Endothelial cell of umbilical vein (primary cell): ENCODE data around the gene ZNF24. TPM values are rescaled to one million over a fixed set of nuclear protein-coding genes. Genes with fewer than 3 reads are reported as not detected.
A peak's percentile ranks its signal among the peaks of the same experiment; 100 is the strongest.

Experiments used
- BruUV-seq: library from RNA; stranded (reverse); fragments of 400-500 nt; replicated peaks from 2 replicates; lab custom pipeline; 2021; lab: Mats Ljungman, UMichigan
- CTCF ChIA-PET: fragments of 300-600, 350-600 bp; sonication (Branson Sonifier 250); formaldehyde crosslinking; loops from one replicate; lab custom pipeline; 2021; ENCODE audit warnings: antibody characterized with exemption, inconsistent platforms; lab: Charles Lee
- POLR2A ChIA-PET: fragments of 300-600, 350-600 bp; sonication (Branson Sonifier 250); formaldehyde crosslinking; loops from one replicate; lab custom pipeline; 2021; ENCODE audit warnings: antibody characterized with exemption, inconsistent platforms; lab: Charles Lee
- DNase-seq: peaks from one replicate; pipeline ENCODE4 v3.0.0-alpha.2; 2011; ENCODE audit warnings: low read depth, low spot score
- FAIRE-seq: peaks from 2 replicates; lab custom pipeline; 2011; peaks lifted over from hg19 to GRCh38; lab: Jason Lieb, UNC
- H2AFZ ChIP-seq: 2 replicates; pipeline ENCODE4 v1.6.0; 2012; ENCODE audit warnings: low read depth, low read length, control low read depth, inconsistent platforms
- H3K27ac ChIP-seq: 2 replicates; pipeline ENCODE4 v1.5.1; 2011; ENCODE audit warnings: low read depth, mild to moderate bottlenecking, control low read depth, low read length, moderate library complexity; ENCODE audit not compliant: insufficient read depth
- H3K27me3 ChIP-seq, 2 experiments: 2 replicates each; pipeline versions ENCODE4 v1.6.0 to v1.6.1; 2011; ENCODE audit warnings: low read length in 2 of 2, mixed read lengths in 1 of 2; ENCODE audit not compliant: control insufficient read depth in 2 of 2, insufficient read depth in 2 of 2
- H3K36me3 ChIP-seq, 2 experiments: 2 replicates in 1 of 2; 3 replicates in 1 of 2; pipeline ENCODE4 v1.5.1; 2011; ENCODE audit warnings: low read length in 2 of 2, mild to moderate bottlenecking in 1 of 2, moderate library complexity in 1 of 2; ENCODE audit not compliant: control insufficient read depth in 2 of 2, insufficient read depth in 2 of 2; ENCODE audit errors: extremely low read depth in 1 of 2
- H3K4me1 ChIP-seq: 3 replicates; pipeline ENCODE4 v1.5.1; 2011; ENCODE audit warnings: mild to moderate bottlenecking, low read length; ENCODE audit not compliant: control insufficient read depth, insufficient read depth; ENCODE audit errors: extremely low read depth
- H3K4me2 ChIP-seq: 2 replicates; pipeline ENCODE4 v1.6.1; 2011; ENCODE audit warnings: low read length, control low read depth, mixed read lengths; ENCODE audit not compliant: insufficient read depth
- H3K4me3 ChIP-seq, 3 experiments: fragments of 200-600 bp in 1 of 3; sonication (generic), shearing (Covaris generic) in 1 of 3; replicated peaks in 1 of 3; 2 replicates each; pipeline ENCODE4 v1.5.1; 2011 to 2016; ENCODE audit warnings: control low read depth in 3 of 3, low read length in 3 of 3, mild to moderate bottlenecking in 2 of 3, inconsistent platforms in 1 of 3, low read depth in 1 of 3, moderate library complexity in 1 of 3; ENCODE audit not compliant: insufficient read depth in 1 of 3
- H3K79me2 ChIP-seq: 2 replicates; pipeline ENCODE4 v1.6.0; 2012; ENCODE audit warnings: low read length, inconsistent platforms; ENCODE audit not compliant: control insufficient read depth, insufficient read depth
- H3K9ac ChIP-seq: replicated peaks from 2 replicates; pipeline ENCODE3; 2011; ENCODE audit warnings: low read length, control low read depth; ENCODE audit not compliant: insufficient read depth; ENCODE audit errors: extremely low read depth
- H3K9me1 ChIP-seq: replicated peaks from 3 replicates; pipeline ENCODE4 v1.6.0; 2011; ENCODE audit warnings: mild to moderate bottlenecking, low read length; ENCODE audit not compliant: control insufficient read depth, insufficient read depth; ENCODE audit errors: extremely low read depth
- H3K9me3 ChIP-seq: replicated peaks from 2 replicates; pipeline ENCODE4 v1.5.1; 2012; ENCODE audit warnings: low read length, inconsistent platforms; ENCODE audit not compliant: control insufficient read depth, insufficient read depth
- H4K20me1 ChIP-seq: replicated peaks from 2 replicates; pipeline ENCODE3; 2011; ENCODE audit warnings: mild to moderate bottlenecking, low read length; ENCODE audit not compliant: control insufficient read depth, insufficient read depth; ENCODE audit errors: extremely low read depth
- CTCF ChIP-seq, 2 donors: IDR thresholded peaks; 1 replicate in 1 of 2; 2 replicates in 1 of 2; pipeline ENCODE4 v1.5.1; 2011; ENCODE audit warnings: low read length in 2 of 2, mild to moderate bottlenecking in 2 of 2, moderate library complexity in 2 of 2, control low read depth in 1 of 2, inconsistent platforms in 1 of 2, low read depth in 1 of 2; ENCODE audit not compliant: insufficient read depth in 1 of 2; ENCODE audit errors: extremely low read depth in 1 of 2
- EZH2 ChIP-seq: IDR thresholded peaks from 2 replicates; pipeline ENCODE4 v1.6.1; 2012; ENCODE audit warnings: borderline replicate concordance, low read depth, mild to moderate bottlenecking, moderate library complexity, low read length, inconsistent platforms; ENCODE audit not compliant: severe bottlenecking
- FOS ChIP-seq: IDR thresholded peaks from 2 replicates; pipeline ENCODE4 v1.6.1; 2011; ENCODE audit warnings: mild to moderate bottlenecking, low read length, moderate library complexity, borderline replicate concordance; ENCODE audit not compliant: insufficient read depth
- GATA2 ChIP-seq: IDR thresholded peaks from 2 replicates; pipeline ENCODE4 v1.7.0; 2011; ENCODE audit warnings: low read depth, mild to moderate bottlenecking, moderate library complexity, mixed read lengths, low read length; ENCODE audit not compliant: insufficient read length, insufficient read depth
- JUN ChIP-seq: IDR thresholded peaks from 2 replicates; pipeline ENCODE4 v1.6.1; 2011; ENCODE audit warnings: borderline replicate concordance, low read depth; ENCODE audit not compliant: insufficient read length, insufficient read depth
- MAX ChIP-seq: IDR thresholded peaks from 2 replicates; pipeline ENCODE4 v1.6.1; 2011; ENCODE audit not compliant: insufficient read depth, insufficient read length
- MYC ChIP-seq: IDR thresholded peaks from one replicate; pipeline ENCODE4 v1.6.1; 2011; ENCODE audit warnings: mild to moderate bottlenecking, low read depth, low read length
- POLR2A ChIP-seq: IDR thresholded peaks from 2 replicates; pipeline ENCODE4 v1.6.1; 2012; ENCODE audit warnings: low read depth, mild to moderate bottlenecking, control low read depth, low read length
- POLR2AphosphoS5 ChIP-seq: IDR thresholded peaks from 2 replicates; pipeline ENCODE4 v1.6.1; 2012; ENCODE audit warnings: low read depth, mild to moderate bottlenecking, control low read depth, low read length, moderate library complexity; ENCODE audit not compliant: insufficient read depth
- dilution Hi-C: fragments of 300-500 bp; cut with MboI; formaldehyde crosslinking; loops from one replicate; pipeline ENCODE4 v1.15.0; 2019; ENCODE audit warnings: low sequenced_read_pairs; ENCODE audit not compliant: extremely low pct_ligation_motif_present
- intact Hi-C: fragments of 100-400 bp; cut with micrococcal nuclease; formaldehyde crosslinking; loops from one replicate; pipeline ENCODE4 v1.10.0; 2022
- polyA plus RNA-seq, 4 experiments: library from polyadenylated mRNA; depleted of rRNA in 3 of 4; stranded (reverse) in 3 of 4; unstranded in 1 of 4; fragments of >200 nt; gene quantifications; 2 replicates each; pipeline versions ENCODE4 v1.2.1 to v1.2.3, GENCODE V29; 2011 to 2012; ENCODE audit warnings: missing spikeins in 1 of 4
- total RNA-seq: library from RNA; stranded (reverse); gene quantifications from 2 replicates; pipeline ENCODE4 v1.2.3, GENCODE V29; 2021

Gene ZNF24
- total and polyA plus RNA-seq, 2 donors (not counting 3 experiments of a cell fraction or from before 2014, with no cell fraction given): 10.3 to 40.2 TPM

DNA sequence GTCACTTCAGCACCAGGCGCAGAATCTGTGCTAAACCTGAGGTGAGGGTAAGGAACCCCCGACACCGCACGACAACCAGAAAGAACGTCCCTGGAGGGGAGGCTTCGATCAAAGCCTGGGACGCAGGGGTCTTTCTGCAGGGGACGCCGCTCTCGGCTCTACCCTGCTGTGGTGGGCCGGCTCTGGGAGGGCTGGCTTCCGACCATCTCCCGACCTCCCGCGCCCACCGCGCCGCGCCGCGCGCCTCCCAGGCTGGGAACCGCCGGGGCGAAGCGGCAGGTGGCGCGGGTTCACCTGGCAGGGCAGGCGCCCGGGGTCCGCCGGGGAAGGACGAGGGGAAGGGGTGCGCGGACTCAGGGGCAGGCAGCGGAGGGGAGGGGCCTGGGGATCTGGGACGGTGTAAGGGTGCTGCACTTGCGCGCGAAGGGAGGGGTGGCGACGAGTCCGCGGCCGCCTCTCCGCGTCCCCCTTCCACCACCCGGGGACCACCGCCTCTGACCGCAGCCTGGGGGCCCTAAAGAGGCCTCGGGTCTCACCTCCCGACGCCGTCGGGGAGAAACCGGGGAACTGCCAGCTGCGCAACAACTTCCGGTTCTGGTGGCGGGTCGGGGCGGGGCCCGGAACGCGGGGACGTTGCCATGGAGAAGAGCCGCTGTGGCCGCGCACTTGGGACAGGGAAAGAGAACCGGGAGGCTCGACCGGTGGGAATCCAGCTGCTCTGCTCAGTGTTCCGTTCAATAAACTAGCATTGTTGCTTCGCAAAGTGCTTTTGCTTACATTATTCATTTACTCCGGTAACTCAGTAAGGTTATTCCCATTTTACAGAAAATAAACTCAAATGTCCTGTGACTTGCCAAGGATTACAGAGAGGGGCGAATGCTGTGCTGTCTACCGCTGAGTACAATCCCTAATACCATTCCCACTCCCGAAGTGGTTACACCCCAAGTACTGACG, 32.8 kb upstream of the ZNF24 start, which contains the start of gene ZNF396:
ZNF396 (minus strand) TSS at position 596 of the 954 bp plus-strand sequence. CDS start 3,045 bp downstream, outside the sequence.
- CTCF ChIA-PET: interaction anchor here (1.5 kb wide), 1 partner anchor 9 kb away, joined by 6 read pairs; no protein-coding TSS in a partner anchor
- H3K9ac ChIP-seq: peak within 1 kb of the TSS; percentile 12
- no peak within 1 kb of the TSS for H3K27ac ChIP-seq

More for the DNA sequence above, 32.8 kb upstream of the ZNF24 start, which contains the start of gene ZNF396:
- Histone ChIP-seq H3K79me2 (no peaks in the 10 kb centered on the region), H2AFZ (peak within 1 kb of the TSS; percentile 93), H4K20me1 (no peaks in the 10 kb centered on the region), H3K27me3 (peaks cover 5% of the 10 kb centered on the region in 2 experiments), H3K36me3 (no peaks in the 10 kb centered on the region), H3K4me2 (peak within 1 kb of the TSS; percentile 86), H3K9me3 (no peaks in the 10 kb centered on the region), H3K9me1 (no peaks in the 10 kb centered on the region), H3K4me3 (peak within 1 kb of the TSS; percentile 60 to 70 (median 62)), H3K4me1 (peaks cover 7% of the 10 kb centered on the region)
- dilution Hi-C loops (no loop called here), intact Hi-C loops (no loop called here)
- FAIRE-seq (peak; percentile 80), DNase-seq (peak; percentile 41)
- POLR2A ChIA-PET: no interaction called here
- TF ChIP-seq FOS (no peak), JUN (no peak), POLR2A (no peak), GATA2 (no peak), CTCF (IDR thresholded peaks at IDR 0.05; ENCODE audit: extremely low read depth in 1 of 2, insufficient read depth in 1 of 2, low read depth in 1 of 2, low read length in 2 of 2) (no peak), MYC (no peak), POLR2AphosphoS5 (peak; percentile 24), MAX (no peak), EZH2 (peak; percentile 29)
- no TSS peak for BruUV-seq
